Neuronal stem cell (in vitro differentiated cells): ENCODE data around the gene BMP6.
A peak's percentile ranks its signal among the peaks of the same experiment; 100 is the strongest.

Experiments used
- DNase-seq: peaks from one replicate; pipeline ENCODE4 v3.0.0-alpha.2; 2013; ENCODE audit warnings: low spot score
- H2AFZ ChIP-seq: one replicate; pipeline ENCODE4 v1.6.1; 2013; ENCODE audit warnings: mild to moderate bottlenecking, low read length, inconsistent platforms
- H2AK5ac ChIP-seq: 2 replicates; pipeline ENCODE4 v1.6.1; 2013; ENCODE audit warnings: low read depth, mild to moderate bottlenecking, inconsistent platforms, low read length, moderate library complexity, mixed read lengths
- H2BK120ac ChIP-seq: 2 replicates; pipeline ENCODE4 v1.6.1; 2013; ENCODE audit warnings: low read depth, mild to moderate bottlenecking, inconsistent platforms, low read length, moderate library complexity, mixed read lengths
- H2BK12ac ChIP-seq: one replicate; pipeline ENCODE4 v1.6.1; 2013; ENCODE audit warnings: low read length, inconsistent platforms
- H2BK15ac ChIP-seq: 2 replicates; pipeline ENCODE4 v1.6.1; 2013; ENCODE audit warnings: mild to moderate bottlenecking, low read length, inconsistent platforms, mixed read lengths
- H2BK5ac ChIP-seq: one replicate; pipeline ENCODE4 v1.6.1; 2013; ENCODE audit warnings: inconsistent platforms, mild to moderate bottlenecking, low read length, moderate library complexity
- H3K14ac ChIP-seq: one replicate; pipeline ENCODE4 v1.6.1; 2013; ENCODE audit warnings: low read length, inconsistent platforms
- H3K18ac ChIP-seq: 2 replicates; pipeline ENCODE4 v1.6.1; 2013; ENCODE audit warnings: low read length, inconsistent platforms
- H3K23ac ChIP-seq: 2 replicates; pipeline ENCODE4 v1.6.1; 2013; ENCODE audit warnings: low read depth, mild to moderate bottlenecking, mixed read lengths, low read length, inconsistent platforms; ENCODE audit not compliant: poor library complexity
- H3K27ac ChIP-seq: replicated peaks from 3 replicates; pipeline ENCODE4 v1.5.1; 2013; ENCODE audit warnings: low read length, inconsistent platforms
- H3K27me3 ChIP-seq, 3 experiments: 2 replicates each; pipeline ENCODE4 v1.6.1; 2013; ENCODE audit warnings: low read length in 3 of 3, mild to moderate bottlenecking in 2 of 3, inconsistent platforms in 1 of 3, low read depth in 1 of 3, mixed read lengths in 1 of 3, moderate library complexity in 1 of 3; ENCODE audit not compliant: control insufficient read depth in 3 of 3, insufficient read depth in 3 of 3
- H3K36me3 ChIP-seq, 2 donors: replicated peaks in 1 of 2; 2 replicates each; pipeline ENCODE4 v1.6.1; 2013; ENCODE audit warnings: low read length in 2 of 2; ENCODE audit not compliant: control insufficient read depth in 2 of 2, insufficient read depth in 2 of 2
- H3K4ac ChIP-seq: 2 replicates; pipeline ENCODE4 v1.6.1; 2013; ENCODE audit warnings: inconsistent platforms, mild to moderate bottlenecking, low read length, moderate library complexity
- H3K4me1 ChIP-seq, 2 donors: 1 replicate in 1 of 2; 2 replicates in 1 of 2; pipeline ENCODE4 v1.6.1; 2013; ENCODE audit warnings: low read length in 2 of 2, low read depth in 1 of 2; ENCODE audit not compliant: control insufficient read depth in 2 of 2, insufficient read depth in 1 of 2
- H3K4me2 ChIP-seq: one replicate; pipeline ENCODE4 v1.6.1; 2013; ENCODE audit warnings: mild to moderate bottlenecking, low read length, inconsistent platforms; ENCODE audit not compliant: insufficient read depth, poor library complexity, severe bottlenecking
- H3K4me3 ChIP-seq, 2 donors: 2 replicates each; pipeline ENCODE4 v1.5.1; 2013; ENCODE audit warnings: low read length in 2 of 2, mild to moderate bottlenecking in 2 of 2, inconsistent platforms in 1 of 2, moderate library complexity in 1 of 2
- H3K79me1 ChIP-seq: one replicate; pipeline ENCODE4 v1.6.1; 2013; ENCODE audit warnings: low read depth, mild to moderate bottlenecking, inconsistent platforms, low read length, moderate library complexity
- H3K9ac ChIP-seq: one replicate; pipeline ENCODE4 v1.6.1; 2013; ENCODE audit warnings: mild to moderate bottlenecking, low read depth, low read length, inconsistent platforms; ENCODE audit not compliant: poor library complexity
- H3K9me3 ChIP-seq, 2 donors: replicated peaks in 1 of 2; 2 replicates each; pipeline versions ENCODE3 to v1.6.1; 2013; ENCODE audit warnings: low read length in 2 of 2, mild to moderate bottlenecking in 2 of 2, inconsistent platforms in 1 of 2, low read depth in 1 of 2, mixed read lengths in 1 of 2, moderate library complexity in 1 of 2; ENCODE audit not compliant: control insufficient read depth in 2 of 2, insufficient read depth in 1 of 2
- H4K8ac ChIP-seq: one replicate; pipeline ENCODE4 v1.6.1; 2013; ENCODE audit warnings: low read depth, mild to moderate bottlenecking, inconsistent platforms, low read length, moderate library complexity
- H4K91ac ChIP-seq: one replicate; pipeline ENCODE4 v1.6.1; 2013; ENCODE audit warnings: low read length, low read depth, mild to moderate bottlenecking, inconsistent platforms; ENCODE audit not compliant: poor library complexity
- WGBS, 2 donors: extraction: QIAGEN DNeasy Blood & Tissue Kit; methylation state at CpG; one replicate each; pipeline ENCODE4 v1.1.7; 2013; ENCODE audit warnings: missing lambda C conversion rate in 2 of 2, mixed read lengths in 1 of 2; ENCODE audit not compliant: insufficient read length in 2 of 2, insufficient replicate concordance in 1 of 2; ENCODE audit errors: extremely low coverage in 2 of 2; 5-methylcytosine and 5-hydroxymethylcytosine counted together

Gene BMP6

GRCh38 chr6:7865781-7866180 is 139.9 kb downstream of the BMP6 start:
- H3K23ac ChIP-seq = no peak overlapping the region
- no peak overlapping the region for H2BK12ac ChIP-seq
- H4K91ac ChIP-seq = no peak overlapping the region
- no peak overlapping the region for H3K4me3 ChIP-seq
- H3K27me3 ChIP-seq = peaks cover 0 to 14% (median 0%) of the 10 kb centered on the region in 3 experiments
- DNase-seq = no peak
- no CpG with 5 or more reads among the region's 6 CpGs for WGBS, 2 donors
- H2BK120ac ChIP-seq = no peak overlapping the region
- H2AK5ac ChIP-seq = no peak overlapping the region
- no peaks in the 10 kb centered on the region for H3K36me3 ChIP-seq
- H3K18ac ChIP-seq = no peak overlapping the region
- no peak overlapping the region for H3K9ac ChIP-seq
- no peak overlapping the region for H3K4ac ChIP-seq
- H2BK15ac ChIP-seq = no peak overlapping the region
- no peak overlapping the region for H3K14ac ChIP-seq
- no peak overlapping the region for H2BK5ac ChIP-seq
- H3K79me1 ChIP-seq = no peaks in the 10 kb centered on the region
- H3K4me1 ChIP-seq = peaks cover 0 to 4% of the 10 kb centered on the region in 2 donors
- H2AFZ ChIP-seq = no peak overlapping the region
- H3K27ac ChIP-seq = no peak overlapping the region
- no peak overlapping the region for H4K8ac ChIP-seq
- H3K4me2 ChIP-seq = no peak overlapping the region
- no peaks in the 10 kb centered on the region for H3K9me3 ChIP-seq

- H2AK5ac ChIP-seq = no peak overlapping the region
- H3K9ac ChIP-seq = no peak overlapping the region
- no peak overlapping the region for H2BK5ac ChIP-seq
- H3K14ac ChIP-seq = no peak overlapping the region
- peaks cover 0 to 4% of the 10 kb centered on the region in 2 donors for H3K4me1 ChIP-seq
- no peak for DNase-seq
- H3K18ac ChIP-seq = no peak overlapping the region
- no peak overlapping the region for H2BK120ac ChIP-seq
- H3K27ac ChIP-seq = no peak overlapping the region
- no peak overlapping the region for H2BK12ac ChIP-seq
- no peak overlapping the region for H3K4ac ChIP-seq
- H3K36me3 ChIP-seq = no peaks in the 10 kb centered on the region
- peaks cover 0 to 14% (median 0%) of the 10 kb centered on the region in 3 experiments for H3K27me3 ChIP-seq
- no peaks in the 10 kb centered on the region for H3K79me1 ChIP-seq
- WGBS, 2 donors = no CpG with 5 or more reads among the region's 1 CpG
- no peak overlapping the region for H3K23ac ChIP-seq
- H4K91ac ChIP-seq = no peak overlapping the region
- H3K9me3 ChIP-seq = no peaks in the 10 kb centered on the region
- H2AFZ ChIP-seq = no peak overlapping the region
- no peak overlapping the region for H4K8ac ChIP-seq
- no peak overlapping the region for H3K4me3 ChIP-seq
- H2BK15ac ChIP-seq = no peak overlapping the region
- no peak overlapping the region for H3K4me2 ChIP-seq
Observed at GRCh38 chr6:7866526-7866925, 140.6 kb downstream of the BMP6 start.

DNA sequence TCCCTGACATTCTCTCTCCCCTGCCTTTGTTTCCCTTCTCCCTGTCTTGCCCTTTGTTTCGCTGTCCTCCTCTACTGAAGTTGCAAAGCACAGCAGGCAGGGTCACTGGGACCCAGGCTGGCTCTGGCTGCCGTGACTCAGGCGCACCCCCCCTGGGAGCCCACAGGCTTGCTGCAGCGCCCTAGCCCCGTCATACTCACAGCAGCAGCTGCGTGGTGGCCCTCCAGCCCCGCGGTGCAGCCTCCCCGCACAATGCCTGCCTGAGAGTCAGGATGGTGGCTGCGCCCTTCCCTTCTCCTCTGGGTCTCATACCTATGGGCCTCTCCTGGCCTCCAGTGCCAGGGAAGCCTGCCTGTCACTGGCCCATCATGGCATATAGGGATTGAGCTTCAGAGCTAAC is 143.0 kb downstream of the BMP6 start:
- Histone ChIP-seq H3K4me1 (peaks cover 0 to 4% of the 10 kb centered on the region in 2 donors), H2BK120ac (no peak overlapping the region), H3K9me3 (peaks cover 0 to 3% of the 10 kb centered on the region in 2 donors), H2BK5ac (no peak overlapping the region), H3K36me3 (no peaks in the 10 kb centered on the region), H4K91ac (no peak overlapping the region), H3K18ac (peak overlapping the region; percentile 84), H3K23ac (peak overlapping the region; percentile 44), H3K4me3 (no peak overlapping the region), H3K27me3 (peaks cover 0 to 8% (median 0%) of the 10 kb centered on the region in 3 experiments), H3K9ac (peak overlapping the region; percentile 71), H2BK12ac (peak overlapping the region; percentile 16), H4K8ac (peak overlapping the region; percentile 78), H3K4ac (no peak overlapping the region), H3K4me2 (no peak overlapping the region), H2AK5ac (peak overlapping the region; percentile 40), H3K79me1 (no peaks in the 10 kb centered on the region), H2BK15ac (peak overlapping the region; percentile 50), H2AFZ (no peak overlapping the region), H3K27ac (no peak overlapping the region), H3K14ac (no peak overlapping the region)
- no peak for DNase-seq
- no CpG with 5 or more reads among the region's 10 CpGs for WGBS, 2 donors

DNA sequence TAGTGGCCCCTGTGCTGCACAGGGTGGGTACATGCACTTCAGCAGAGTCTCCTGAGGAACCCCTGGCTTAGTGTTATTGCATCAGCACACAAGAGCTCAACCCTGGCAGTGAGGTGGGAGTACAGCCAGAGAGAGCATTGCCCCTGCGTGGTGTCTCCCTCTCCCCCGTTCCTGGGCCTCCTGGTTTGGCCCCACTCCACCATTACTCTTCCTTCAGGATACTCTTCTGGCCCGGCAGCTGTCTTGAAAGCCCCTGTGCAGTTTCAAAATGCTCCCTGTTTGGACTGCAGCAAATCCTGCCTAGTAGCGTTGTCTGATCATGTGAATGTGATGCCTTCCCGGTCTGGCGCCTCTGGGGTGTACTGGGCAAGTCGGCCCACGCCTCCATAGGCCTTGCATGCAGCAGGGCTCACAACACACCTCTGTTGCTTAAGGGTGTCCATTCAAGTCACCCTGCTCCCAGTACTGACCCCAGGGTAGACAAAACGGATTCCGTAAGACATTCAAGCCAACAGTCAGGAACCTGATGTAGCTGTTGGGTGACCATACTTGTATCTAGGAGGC is 152.6 kb downstream of the BMP6 start:
- Histone ChIP-seq H2AFZ (no peak overlapping the region), H3K18ac (peak overlapping the region; percentile 21), H3K9ac (no peak overlapping the region), H3K4me1 (no peaks in the 10 kb centered on the region), H4K91ac (no peak overlapping the region), H2BK15ac (no peak overlapping the region), H4K8ac (no peak overlapping the region), H2BK12ac (peak overlapping the region; percentile 47), H3K27ac (no peak overlapping the region), H3K23ac (no peak overlapping the region), H3K79me1 (no peaks in the 10 kb centered on the region), H3K36me3 (peaks cover 15 to 33% of the 10 kb centered on the region in 2 donors), H3K4me3 (no peak overlapping the region), H3K27me3 (no peaks in the 10 kb centered on the region), H3K14ac (no peak overlapping the region), H3K9me3 (no peaks in the 10 kb centered on the region), H2BK120ac (no peak overlapping the region), H3K4ac (no peak overlapping the region), H2BK5ac (no peak overlapping the region), H2AK5ac (no peak overlapping the region), H3K4me2 (no peak overlapping the region)
- WGBS, 2 donors = no CpG with 5 or more reads among the region's 10 CpGs
- no peak for DNase-seq
